Frontal cortex (tissue), 4 donors: Measurements from ENCODE around the gene TMEM214. TPM values are rescaled to one million over a fixed set of nuclear protein-coding genes. Genes with fewer than 3 reads are reported as not detected.

Experiments used
- DNase-seq, 2 donors: peaks; one replicate each; pipeline ENCODE4 v3.0.0; 2012; ENCODE audit warnings: low spot score in 2 of 2
- FAIRE-seq: peaks from 2 replicates; lab custom pipeline; 2012; peaks lifted over from hg19 to GRCh38; lab: Jason Lieb, UNC
- total RNA-seq: library from RNA; depleted of rRNA; stranded (reverse); fragments of >200 nt; gene quantifications from one replicate; pipeline ENCODE4 v1.2.3, GENCODE V29; 2014
- donor health status: control.
- donor health status: control.
- donor health status: control.

TMEM214 gene
- 7.7 TPM for total RNA-seq

GRCh38 chr2:27032495-27033252 is at the start of gene TMEM214:
TMEM214 (plus strand) TSS chr2:27032965; CDS start chr2:27033016, 51 bp downstream.
- DNase-seq (peak; percentile 93 to 96), FAIRE-seq (no peak)

- DNase-seq: no peak
- no peak for FAIRE-seq
Observed at GRCh38 chr2:26983746-26984145, 49.0 kb upstream of the TMEM214 start.

GRCh38 chr2:26985807-26986206 is 47.0 kb upstream of the TMEM214 start:
- DNase-seq (no peak), FAIRE-seq (no peak)

GRCh38 chr2:26986576-26986975 is 46.2 kb upstream of the TMEM214 start:
- no peak for FAIRE-seq
- no peak for DNase-seq

GRCh38 chr2:26988058-26988860 is 44.5 kb upstream of the TMEM214 start:
- DNase-seq (no peak), FAIRE-seq (no peak)

- no peak for FAIRE-seq
Observed at GRCh38 chr2:26989156-26989555, 43.6 kb upstream of the TMEM214 start.

GRCh38 chr2:26991717-26992116 is 41.0 kb upstream of the TMEM214 start:
- no peak for DNase-seq
- no peak for FAIRE-seq

More at GRCh38 chr2:26989156-26989555, 43.6 kb upstream of the TMEM214 start:
- no peak for DNase-seq

GRCh38 chr2:26993768-26994167 is 39.0 kb upstream of the TMEM214 start:
- DNase-seq (no peak), FAIRE-seq (no peak)

GRCh38 chr2:26994983-26995382 is 37.8 kb upstream of the TMEM214 start:
- FAIRE-seq (no peak), DNase-seq (no peak)

- DNase-seq (no peak), FAIRE-seq (no peak)
Observed at GRCh38 chr2:26997394-26997793, 35.4 kb upstream of the TMEM214 start.

GRCh38 chr2:26998323-26998722 is 34.4 kb upstream of the TMEM214 start:
- DNase-seq (no peak), FAIRE-seq (no peak)

GRCh38 chr2:27000228-27000627 is 32.5 kb upstream of the TMEM214 start:
- FAIRE-seq (no peak), DNase-seq (no peak)

- DNase-seq: no peak
- no peak for FAIRE-seq
Observed at GRCh38 chr2:27000995-27001394, 31.8 kb upstream of the TMEM214 start.

- FAIRE-seq (no peak), DNase-seq (no peak)
Observed at GRCh38 chr2:27001950-27002349, 30.8 kb upstream of the TMEM214 start.

GRCh38 chr2:27003007-27003406 is 29.8 kb upstream of the TMEM214 start:
- FAIRE-seq: no peak
- no peak for DNase-seq

- FAIRE-seq (no peak), DNase-seq (no peak)
Observed at GRCh38 chr2:27003857-27004256, 28.9 kb upstream of the TMEM214 start.

GRCh38 chr2:27006602-27007415 is 26.0 kb upstream of the TMEM214 start:
- FAIRE-seq: no peak
- no peak for DNase-seq

GRCh38 chr2:27007416-27008374 is 25.1 kb upstream of the TMEM214 start:
- no peak for FAIRE-seq
- DNase-seq: no peak

- FAIRE-seq: no peak
- DNase-seq: no peak
Observed at GRCh38 chr2:27008678-27009077, 24.1 kb upstream of the TMEM214 start.
